ENCODE data around the gene AP5S1. TPM values are rescaled to one million over a fixed set of nuclear protein-coding genes. Genes with fewer than 3 reads are reported as not detected.

The AP5S1 gene
- total and polyA plus RNA-seq, 2 of the 4 experiments (the other 2 are of a cell fraction) = 10.1 to 11.7 TPM

- POLR2A ChIA-PET (ENCODE audit: unreplicated experiment) = no interaction called here
Observed at GRCh38 chr20:3803289-3803688, 17.1 kb upstream of the AP5S1 start.

More at GRCh38 chr20:3803289-3803688, 17.1 kb upstream of the AP5S1 start:
- H3K27ac ChIP-seq (ENCODE audit: insufficient read depth, low read length) = no peak overlapping the region
- no peak overlapping the region for H3K56ac ChIP-seq (ENCODE audit: extremely low read depth, insufficient read depth, low read length)
- no peak for DNase-seq
- no peak overlapping the region for H2BK15ac ChIP-seq (ENCODE audit: low read depth, low read length)
- H3K4ac ChIP-seq (ENCODE audit: low read depth, low read length) = no peak overlapping the region
- no TSS peak for BruUV-seq (replicated peaks)
- no peak overlapping the region for H4K91ac ChIP-seq (ENCODE audit: insufficient read depth, low read depth, low read length)
- ATAC-seq (ENCODE audit: low read depth) = no peak
- H4K20me1 ChIP-seq (ENCODE audit: insufficient read depth, low read length) = no peaks in the 10 kb centered on the region
- H4K5ac ChIP-seq (ENCODE audit: low read depth, low read length) = no peak overlapping the region
- no peak overlapping the region for H2BK120ac ChIP-seq (ENCODE audit: low read depth, low read length)
- dilution Hi-C loops (cut with HindIII; ENCODE audit: low sequenced_read_pairs, unreplicated experiment) (no loop called here), in situ Hi-C loops (cut with MboI; ENCODE audit: low sequenced_read_pairs) (no loop called here), intact Hi-C loops (cut with micrococcal nuclease) (no loop called here)
- no peak overlapping the region for H2AK5ac ChIP-seq (ENCODE audit: low read depth, low read length)
- no peak overlapping the region for H3K9ac ChIP-seq (ENCODE audit: low read depth, low read length)
- H3K23ac ChIP-seq (ENCODE audit: low read depth, low read length) = no peak overlapping the region
- no peak overlapping the region for H3K4me2 ChIP-seq (ENCODE audit: low read depth, low read length)
- TF ChIP-seq RAD21 (IDR thresholded peaks at IDR 0.05; ENCODE audit: low read length) (no peak), RFX5 (IDR thresholded peaks at IDR 0.05; ENCODE audit: low read depth, low read length) (no peak), FOS (IDR thresholded peaks at IDR 0.05; ENCODE audit: low read depth, low read length) (no peak), USF2 (IDR thresholded peaks at IDR 0.05; ENCODE audit: low read depth, low read length) (no peak), CHD1 (IDR thresholded peaks at IDR 0.05; ENCODE audit: low read depth, low read length) (no peak), ELK1 (IDR thresholded peaks at IDR 0.05; ENCODE audit: borderline replicate concordance, low read depth, low read length) (no peak), NFE2L2 (IDR thresholded peaks at IDR 0.05; ENCODE audit: low read depth, low read length) (no peak), SMC3 (IDR thresholded peaks at IDR 0.05; ENCODE audit: low read depth, low read length) (no peak), POLR2A (IDR thresholded peaks at IDR 0.05; ENCODE audit: low read depth, low read length) (no peak), MAZ (IDR thresholded peaks at IDR 0.05; ENCODE audit: borderline replicate concordance, low read depth, low read length) (no peak), MAFK (IDR thresholded peaks at IDR 0.05; ENCODE audit: low read depth, low read length) (no peak), CTCF (conservative IDR thresholded peaks at IDR 0.05; ENCODE audit: low read depth, low read length) (no peak), CEBPB (IDR thresholded peaks at IDR 0.05; ENCODE audit: low read depth, low read length) (no peak), MXI1 (IDR thresholded peaks at IDR 0.05; ENCODE audit: borderline replicate concordance, low read depth, low read length) (no peak), RCOR1 (IDR thresholded peaks at IDR 0.05; ENCODE audit: insufficient replicate concordance, low read length) (no peak), BHLHE40 (IDR thresholded peaks at IDR 0.05; ENCODE audit: low read depth, low read length) (no peak)
- no peak overlapping the region for H3K4me3 ChIP-seq (ENCODE audit: insufficient read depth, low read depth, low read length)
- no peak overlapping the region for H4K8ac ChIP-seq (ENCODE audit: low read depth in 2 of 2, low read length in 2 of 2)
- H2AK9ac ChIP-seq (replicated peaks; ENCODE audit: low read depth, low read length, poor library complexity) = peak overlapping the region; percentile 73
- H2BK20ac ChIP-seq (ENCODE audit: low read depth, low read length) = no peak overlapping the region
- H3K4me1 ChIP-seq (ENCODE audit: control insufficient read depth, insufficient read depth, low read length) = peaks cover 38% of the 10 kb centered on the region
- H2BK5ac ChIP-seq (ENCODE audit: low read depth, low read length, poor library complexity, severe bottlenecking) = no peak overlapping the region
- H3K36me3 ChIP-seq (ENCODE audit: control insufficient read depth, insufficient read depth, low read length) = peaks cover 72% of the 10 kb centered on the region
- H3K27me3 ChIP-seq (ENCODE audit: control insufficient read depth, insufficient read depth, low read length) = no peaks in the 10 kb centered on the region
- WGBS, 2 experiments (ENCODE audit: extremely low coverage in 2 of 2, insufficient read length in 1 of 2) = 93% methylated on average over 13 of the region's 14 CpGs; no CpG with 5 or more reads in 1 of the 2 experiments
- H3K79me1 ChIP-seq (ENCODE audit: low read depth in 1 of 2, low read length in 2 of 2) = peaks cover 29 to 91% of the 10 kb centered on the region in 2 experiments
- peaks cover 41% of the 10 kb centered on the region for H3K9me1 ChIP-seq (ENCODE audit: insufficient read depth, low read length)
- no peak overlapping the region for H2AFZ ChIP-seq (replicated peaks; ENCODE audit: low read length, poor library complexity)
- H3K18ac ChIP-seq (ENCODE audit: low read depth, low read length) = no peak overlapping the region
- H3K9me3 ChIP-seq (ENCODE audit: control insufficient read depth, insufficient read depth, low read length) = no peaks in the 10 kb centered on the region
- CTCF ChIA-PET = no interaction called here
- H3K14ac ChIP-seq (replicated peaks; ENCODE audit: low read depth, low read length) = no peak overlapping the region

Data from IMR-90 (cell line).